ENCODE measurements around the gene ABHD17B.

DNA sequence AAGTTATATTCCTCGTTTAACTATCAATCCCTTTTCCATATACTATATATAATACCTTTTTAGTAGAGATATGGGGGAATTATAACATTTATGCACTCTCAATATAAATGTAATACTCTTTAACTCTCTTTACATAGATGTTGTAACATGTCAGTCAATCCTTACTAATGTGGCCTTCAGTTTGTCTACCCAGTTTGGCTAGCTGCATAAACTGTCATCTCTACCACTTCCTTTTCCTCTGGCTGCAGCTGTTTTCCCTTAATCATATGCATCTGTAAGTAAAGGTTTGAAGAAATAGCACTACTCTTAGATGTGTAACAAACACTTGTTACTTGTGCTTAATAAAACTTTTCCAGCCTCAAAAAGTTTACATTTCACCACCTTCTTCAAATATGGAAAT, 13.4 kb downstream of the ABHD17B start:
- TF ChIP-seq, protein P1, sequence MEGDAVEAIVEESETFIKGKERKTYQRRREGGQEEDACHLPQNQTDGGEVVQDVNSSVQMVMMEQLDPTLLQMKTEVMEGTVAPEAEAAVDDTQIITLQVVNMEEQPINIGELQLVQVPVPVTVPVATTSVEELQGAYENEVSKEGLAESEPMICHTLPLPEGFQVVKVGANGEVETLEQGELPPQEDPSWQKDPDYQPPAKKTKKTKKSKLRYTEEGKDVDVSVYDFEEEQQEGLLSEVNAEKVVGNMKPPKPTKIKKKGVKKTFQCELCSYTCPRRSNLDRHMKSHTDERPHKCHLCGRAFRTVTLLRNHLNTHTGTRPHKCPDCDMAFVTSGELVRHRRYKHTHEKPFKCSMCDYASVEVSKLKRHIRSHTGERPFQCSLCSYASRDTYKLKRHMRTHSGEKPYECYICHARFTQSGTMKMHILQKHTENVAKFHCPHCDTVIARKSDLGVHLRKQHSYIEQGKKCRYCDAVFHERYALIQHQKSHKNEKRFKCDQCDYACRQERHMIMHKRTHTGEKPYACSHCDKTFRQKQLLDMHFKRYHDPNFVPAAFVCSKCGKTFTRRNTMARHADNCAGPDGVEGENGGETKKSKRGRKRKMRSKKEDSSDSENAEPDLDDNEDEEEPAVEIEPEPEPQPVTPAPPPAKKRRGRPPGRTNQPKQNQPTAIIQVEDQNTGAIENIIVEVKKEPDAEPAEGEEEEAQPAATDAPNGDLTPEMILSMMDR (conservative IDR thresholded peaks at IDR 0.05), result no peak
- TF ChIP-seq EZH2 (IDR thresholded peaks at IDR 0.05; ENCODE audit: low read depth), result no peak
